Measurements from ENCODE around the gene SNTA1. TPM values are rescaled to one million over a fixed set of nuclear protein-coding genes. Genes with fewer than 3 reads are reported as not detected.

The SNTA1 gene
- total and polyA plus RNA-seq, 2 of the 8 experiments (the other 6 are each of a cell fraction or from before 2014, with no cell fraction given) = 4.5 to 8.0 TPM

- TF ChIP-seq TBP (IDR thresholded peaks at IDR 0.05; ENCODE audit: low read depth, low read length) (no peak), EP300 (IDR thresholded peaks at IDR 0.05; ENCODE audit: borderline replicate concordance in 1 of 2, low read depth in 2 of 2, low read length in 2 of 2) (no peak), CEBPB (IDR thresholded peaks at IDR 0.05; ENCODE audit: low read depth, low read length) (no peak), NRF1 (IDR thresholded peaks at IDR 0.05; ENCODE audit: low read depth, low read length) (no peak), RFX5 (IDR thresholded peaks at IDR 0.05; ENCODE audit: borderline replicate concordance, low read depth, low read length) (no peak)
Observed at GRCh38 chr20:33393609-33394008, 50.0 kb downstream of the SNTA1 start (continued).

Measured in H1 (cell line).